SK-N-SH treated with all-trans-retinoic acid at 6 μM for 48 hours (cell line): ENCODE measurements around the gene PHF2.

ENCODE experiments used
- ATAC-seq: fragments of 200-7000 bp; cut with Tn5 transposase; 3 replicates; pipeline ENCODE4 v1.9.1; 2020; ENCODE audit warnings: mild to moderate bottlenecking, moderate library complexity
- BACH2 ChIP-seq: fragments of 250-450 bp; sonication (Bioruptor Pico); IDR thresholded peaks from 2 replicates; pipeline ENCODE4 v1.9.0; 2021; ENCODE audit warnings: mild to moderate bottlenecking, borderline replicate concordance
- CREB5 ChIP-seq: fragments of 250-450 bp; sonication (Bioruptor Pico); IDR thresholded peaks from 2 replicates; pipeline ENCODE4 v1.5.1; 2020; ENCODE audit warnings: low read depth, mild to moderate bottlenecking, moderate library complexity
- CSDC2 ChIP-seq: fragments of 250-450 bp; sonication (Bioruptor Pico); IDR thresholded peaks from 2 replicates; pipeline ENCODE4 v1.5.0; 2020; ENCODE audit warnings: mild to moderate bottlenecking, moderate library complexity
- CSRNP3 ChIP-seq: fragments of 250-450 bp; sonication (Bioruptor Pico); IDR thresholded peaks from 2 replicates; pipeline ENCODE4 v1.5.1; 2021; ENCODE audit warnings: mild to moderate bottlenecking, moderate library complexity
- ESRRG ChIP-seq: fragments of 250-450 bp; sonication (Bioruptor Pico); IDR thresholded peaks from 2 replicates; pipeline ENCODE4 v1.6.1; 2021; ENCODE audit warnings: mild to moderate bottlenecking
- ISL1 ChIP-seq: fragments of 250-450 bp; sonication (Bioruptor Pico); IDR thresholded peaks from 2 replicates; pipeline ENCODE4 v2.1.2; 2022; ENCODE audit warnings: mild to moderate bottlenecking, moderate library complexity
- OSR1 ChIP-seq: fragments of 250-450 bp; sonication (Bioruptor Pico); IDR thresholded peaks from 2 replicates; pipeline ENCODE4 v1.8.0; 2022; ENCODE audit warnings: moderate library complexity, mild to moderate bottlenecking, inconsistent platforms
- POU6F1 ChIP-seq: fragments of 250-450 bp; sonication (Bioruptor Pico); IDR thresholded peaks from 2 replicates; pipeline ENCODE4 v1.8.0; 2021; ENCODE audit warnings: low read depth, mild to moderate bottlenecking, moderate library complexity, borderline replicate concordance
- PPARA ChIP-seq: fragments of 250-450 bp; sonication (Bioruptor Pico); IDR thresholded peaks from 2 replicates; pipeline ENCODE4 v1.5.0; 2020; ENCODE audit warnings: mild to moderate bottlenecking, borderline replicate concordance
- RARB ChIP-seq: fragments of 250-450 bp; sonication (Bioruptor Pico); IDR thresholded peaks from 2 replicates; pipeline ENCODE4 v1.8.0; 2021; ENCODE audit warnings: mild to moderate bottlenecking, moderate library complexity
- SNAI2 ChIP-seq: fragments of 250-450 bp; sonication (Bioruptor Pico); IDR thresholded peaks from 2 replicates; pipeline ENCODE4 v1.5.0; 2020; ENCODE audit warnings: mild to moderate bottlenecking, moderate library complexity
- TCF4 ChIP-seq: fragments of 250-450 bp; sonication (Bioruptor Pico); IDR thresholded peaks from 2 replicates; pipeline ENCODE4 v1.8.0; 2021; ENCODE audit warnings: mild to moderate bottlenecking, moderate library complexity, borderline replicate concordance
- TSHZ2 ChIP-seq: fragments of 250-450 bp; sonication (Bioruptor Pico); IDR thresholded peaks from 2 replicates; pipeline ENCODE4 v1.5.0; 2020; ENCODE audit warnings: mild to moderate bottlenecking, moderate library complexity
- ZC3H10 ChIP-seq: fragments of 250-450 bp; sonication (Bioruptor Pico); IDR thresholded peaks from 2 replicates; pipeline ENCODE4 v1.5.1; 2021; ENCODE audit warnings: mild to moderate bottlenecking, moderate library complexity
- ZFP3 ChIP-seq: fragments of 250-450 bp; sonication (Bioruptor Pico); IDR thresholded peaks from 2 replicates; pipeline ENCODE4 v1.5.0; 2020; ENCODE audit warnings: mild to moderate bottlenecking, moderate library complexity
- ZFP30 ChIP-seq: fragments of 450-650 bp; formaldehyde crosslinking; IDR thresholded peaks from 2 replicates; pipeline ENCODE4 v1.5.0; 2022; ENCODE audit warnings: mild to moderate bottlenecking, moderate library complexity
- ZNF70 ChIP-seq: fragments of 450-650 bp; formaldehyde crosslinking; IDR thresholded peaks from 2 replicates; pipeline ENCODE4 v1.5.0; 2020; ENCODE audit warnings: mild to moderate bottlenecking, moderate library complexity
- ZNF8 ChIP-seq: fragments of 450-650 bp; formaldehyde crosslinking; IDR thresholded peaks from 2 replicates; pipeline ENCODE4 v1.5.0; 2020; ENCODE audit warnings: mild to moderate bottlenecking, moderate library complexity
- TF ChIP-seq, protein P1 (sequence below): fragments of 250-450 bp; sonication (Bioruptor Pico); IDR thresholded peaks from 2 replicates; pipeline ENCODE4 v1.8.0; 2020; ENCODE audit warnings: mild to moderate bottlenecking, moderate library complexity, borderline replicate concordance

Gene PHF2

GRCh38 chr9:93633492-93634221, 57.3 kb downstream of the PHF2 start:
- ATAC-seq = no peak
- TF ChIP-seq TSHZ2 (CRISPR knock-in tag) (no peak), TCF4 (no peak), ESRRG (CRISPR knock-in tag) (no peak), BACH2 (no peak), CSDC2 (CRISPR knock-in tag) (no peak), OSR1 (CRISPR knock-in tag) (no peak)
- TF ChIP-seq, all 23 proteins: peak for 0

- no peak for ATAC-seq
- no peak for TF ChIP-seq ESRRG (CRISPR knock-in tag)
- no peak for TF ChIP-seq ZFP30 (CRISPR knock-in tag)
- TF ChIP-seq ZC3H10 = no peak
- TF ChIP-seq, protein P1, sequence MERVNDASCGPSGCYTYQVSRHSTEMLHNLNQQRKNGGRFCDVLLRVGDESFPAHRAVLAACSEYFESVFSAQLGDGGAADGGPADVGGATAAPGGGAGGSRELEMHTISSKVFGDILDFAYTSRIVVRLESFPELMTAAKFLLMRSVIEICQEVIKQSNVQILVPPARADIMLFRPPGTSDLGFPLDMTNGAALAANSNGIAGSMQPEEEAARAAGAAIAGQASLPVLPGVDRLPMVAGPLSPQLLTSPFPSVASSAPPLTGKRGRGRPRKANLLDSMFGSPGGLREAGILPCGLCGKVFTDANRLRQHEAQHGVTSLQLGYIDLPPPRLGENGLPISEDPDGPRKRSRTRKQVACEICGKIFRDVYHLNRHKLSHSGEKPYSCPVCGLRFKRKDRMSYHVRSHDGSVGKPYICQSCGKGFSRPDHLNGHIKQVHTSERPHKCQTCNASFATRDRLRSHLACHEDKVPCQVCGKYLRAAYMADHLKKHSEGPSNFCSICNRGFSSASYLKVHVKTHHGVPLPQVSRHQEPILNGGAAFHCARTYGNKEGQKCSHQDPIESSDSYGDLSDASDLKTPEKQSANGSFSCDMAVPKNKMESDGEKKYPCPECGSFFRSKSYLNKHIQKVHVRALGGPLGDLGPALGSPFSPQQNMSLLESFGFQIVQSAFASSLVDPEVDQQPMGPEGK = no peak
- TF ChIP-seq POU6F1 = no peak
- TF ChIP-seq CSRNP3 (CRISPR knock-in tag) = no peak
- TF ChIP-seq ISL1 (CRISPR knock-in tag) = no peak
- no peak for TF ChIP-seq RARB (CRISPR knock-in tag)
- TF ChIP-seq ZNF8 (CRISPR knock-in tag) = no peak
- no peak for TF ChIP-seq PPARA (CRISPR knock-in tag)
- TF ChIP-seq TCF4 = no peak
- no peak for TF ChIP-seq ZNF70
- TF ChIP-seq ZFP3 (CRISPR knock-in tag) = no peak
- no peak for TF ChIP-seq TSHZ2 (CRISPR knock-in tag)
- TF ChIP-seq OSR1 (CRISPR knock-in tag) = no peak
- TF ChIP-seq CREB5 = no peak
- no peak for TF ChIP-seq SNAI2
- TF ChIP-seq BACH2 = no peak
Observed at GRCh38 chr9:93634311-93635185, 58.2 kb downstream of the PHF2 start.
